Astrocyte of the spinal cord (primary cell): ENCODE results near the gene PSMD3.

Experiments
- DNase-seq: peaks from one replicate; pipeline ENCODE4 v3.0.0; 2011; ENCODE audit warnings: low read depth, low spot score
- H3K4me3 ChIP-seq: 2 replicates; pipeline ENCODE4 v1.5.1; 2011; ENCODE audit warnings: low read depth, mild to moderate bottlenecking, low read length, moderate library complexity
- in situ Hi-C: cut with HindIII; loops from 2 replicates; pipeline ENCODE4 v1.10.0; 2017; ENCODE audit warnings: low sequenced_read_pairs
- TF ChIP-seq, protein P1 (sequence below): IDR thresholded peaks from 2 replicates; pipeline ENCODE4 v1.5.1; 2012; ENCODE audit warnings: low read depth, mild to moderate bottlenecking, low read length, inconsistent platforms

The PSMD3 gene

DNA sequence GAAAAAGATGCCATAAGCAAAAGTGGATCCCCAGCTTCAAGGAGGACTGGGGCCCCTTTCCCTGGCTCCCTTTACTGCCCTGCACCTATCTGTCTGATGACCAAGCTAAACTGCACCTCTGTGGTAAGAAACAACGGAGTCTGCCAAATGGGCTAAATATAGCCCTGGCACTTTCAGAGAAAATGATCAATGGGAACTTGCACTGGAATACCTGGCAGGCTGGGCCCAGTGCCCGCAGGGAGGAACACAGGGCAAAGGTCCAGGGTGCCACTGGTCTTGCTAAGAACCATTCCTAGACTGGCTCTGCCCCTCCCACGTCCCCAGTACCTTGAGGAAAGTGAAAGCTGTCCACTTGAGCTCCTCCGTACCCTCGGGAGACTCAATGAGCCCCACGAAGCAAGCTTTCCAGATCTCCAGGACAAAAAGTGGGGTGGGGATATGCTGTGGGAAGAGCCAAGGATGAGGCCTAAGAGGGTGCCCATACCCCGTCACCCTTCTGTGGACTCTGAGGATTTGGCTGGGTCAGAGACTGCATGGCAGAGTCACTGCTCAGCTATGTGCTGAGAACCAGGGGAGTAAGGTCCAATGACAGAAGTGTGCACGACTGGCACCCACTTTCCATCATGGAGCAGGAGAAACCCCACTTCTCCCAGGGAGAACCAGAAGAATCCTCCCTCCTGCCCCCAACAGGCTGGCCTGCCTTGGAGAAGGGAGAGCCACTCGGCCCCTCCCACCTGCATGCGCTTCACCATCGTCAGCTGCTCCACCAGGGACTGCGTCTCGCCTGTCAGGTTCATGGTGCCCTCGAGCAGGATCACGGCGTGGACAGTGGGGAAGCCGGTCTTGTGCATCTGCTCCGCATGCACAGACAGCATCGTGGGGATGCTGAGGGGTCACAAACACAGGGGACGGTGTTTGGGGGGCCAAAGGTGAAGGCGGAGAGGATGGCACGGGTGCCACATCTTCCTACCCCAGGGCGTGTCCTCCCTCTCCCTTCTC is 52.0 kb downstream of the PSMD3 start:
- no peak for DNase-seq
- no peak overlapping the region for H3K4me3 ChIP-seq
- in situ Hi-C loops = no loop called here
- TF ChIP-seq, protein P1, sequence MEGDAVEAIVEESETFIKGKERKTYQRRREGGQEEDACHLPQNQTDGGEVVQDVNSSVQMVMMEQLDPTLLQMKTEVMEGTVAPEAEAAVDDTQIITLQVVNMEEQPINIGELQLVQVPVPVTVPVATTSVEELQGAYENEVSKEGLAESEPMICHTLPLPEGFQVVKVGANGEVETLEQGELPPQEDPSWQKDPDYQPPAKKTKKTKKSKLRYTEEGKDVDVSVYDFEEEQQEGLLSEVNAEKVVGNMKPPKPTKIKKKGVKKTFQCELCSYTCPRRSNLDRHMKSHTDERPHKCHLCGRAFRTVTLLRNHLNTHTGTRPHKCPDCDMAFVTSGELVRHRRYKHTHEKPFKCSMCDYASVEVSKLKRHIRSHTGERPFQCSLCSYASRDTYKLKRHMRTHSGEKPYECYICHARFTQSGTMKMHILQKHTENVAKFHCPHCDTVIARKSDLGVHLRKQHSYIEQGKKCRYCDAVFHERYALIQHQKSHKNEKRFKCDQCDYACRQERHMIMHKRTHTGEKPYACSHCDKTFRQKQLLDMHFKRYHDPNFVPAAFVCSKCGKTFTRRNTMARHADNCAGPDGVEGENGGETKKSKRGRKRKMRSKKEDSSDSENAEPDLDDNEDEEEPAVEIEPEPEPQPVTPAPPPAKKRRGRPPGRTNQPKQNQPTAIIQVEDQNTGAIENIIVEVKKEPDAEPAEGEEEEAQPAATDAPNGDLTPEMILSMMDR = no peak

DNA sequence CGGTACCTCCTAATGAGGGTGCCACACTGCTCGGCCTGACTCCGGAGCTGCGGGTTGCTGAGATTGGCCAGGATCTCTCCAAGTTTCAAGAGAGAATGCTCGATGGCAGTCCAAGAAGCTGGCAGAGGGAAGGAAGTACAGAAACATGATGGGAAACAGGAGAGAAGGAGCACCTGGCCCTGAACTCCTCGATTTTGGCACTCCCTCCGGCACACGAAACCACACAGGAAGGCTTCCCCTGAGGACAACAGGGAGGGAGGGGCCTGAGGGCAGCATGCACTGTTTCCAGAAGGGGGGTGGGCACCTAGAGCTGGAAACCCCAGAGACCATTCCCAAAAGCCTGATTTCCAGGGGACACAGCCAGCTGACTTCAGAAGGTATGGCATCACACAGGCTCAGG is 52.7 kb downstream of the PSMD3 start:
- TF ChIP-seq, protein P1 = no peak
- no peak overlapping the region for H3K4me3 ChIP-seq
- no peak for DNase-seq
- in situ Hi-C loops = no loop called here

DNA sequence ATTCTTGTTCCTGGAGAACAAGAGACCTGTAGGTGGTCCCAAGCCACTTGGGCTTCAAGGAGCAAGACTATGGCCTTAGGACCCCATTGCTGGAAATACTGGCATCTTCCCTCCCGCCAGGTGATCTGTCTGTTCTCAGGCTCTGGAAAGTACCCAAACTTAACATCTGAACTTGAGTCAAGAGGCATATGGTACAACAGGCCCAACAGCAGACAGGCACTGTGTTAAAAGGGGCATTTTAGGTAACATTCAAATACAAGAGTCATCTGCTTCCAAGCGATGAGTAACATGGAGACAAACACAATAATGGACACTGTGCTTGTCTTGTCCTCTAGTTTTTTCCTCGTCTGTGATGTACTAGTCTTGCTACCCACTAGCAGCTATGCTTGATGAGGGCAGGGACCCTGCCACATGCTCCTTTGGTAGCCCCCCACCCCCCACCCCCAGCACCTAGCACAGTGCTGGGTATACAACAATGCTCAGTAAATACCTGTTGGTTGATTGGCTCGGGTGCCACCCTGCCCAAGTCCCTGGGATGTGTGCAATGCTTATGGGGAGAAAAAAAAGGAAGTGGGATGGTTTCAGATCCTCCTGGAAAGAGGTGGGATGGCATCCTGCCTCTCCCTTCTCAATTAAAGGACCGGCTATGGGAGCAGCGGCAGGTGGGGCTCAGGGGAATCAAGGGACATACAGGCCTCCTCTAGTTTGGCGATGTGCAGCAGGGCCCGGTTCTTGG is 54.0 kb downstream of the PSMD3 start:
- DNase-seq = no peak
- in situ Hi-C loops = no loop called here
- TF ChIP-seq, protein P1 = no peak
- H3K4me3 ChIP-seq = no peak overlapping the region

DNA sequence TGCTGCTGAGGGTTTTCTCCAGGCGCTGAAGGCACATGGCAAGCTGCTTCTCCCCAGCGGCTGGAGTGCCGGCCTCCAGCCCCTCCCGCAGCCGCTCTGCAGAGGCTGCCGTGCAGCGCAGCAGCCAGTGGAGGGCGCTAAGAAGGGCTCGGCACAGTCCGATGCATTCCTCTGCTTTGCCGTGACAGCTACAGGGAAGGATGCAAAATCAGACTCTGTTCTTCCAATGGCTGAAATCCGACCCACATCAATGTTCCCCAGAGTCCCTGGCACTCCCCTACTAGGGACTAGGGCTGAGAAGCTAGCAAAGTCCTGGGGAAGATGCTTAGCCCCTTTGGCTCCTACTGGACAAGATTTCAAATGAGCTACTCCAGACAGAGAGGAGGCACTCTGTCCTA is 54.6 kb downstream of the PSMD3 start:
- in situ Hi-C loops = no loop called here
- peak; percentile 53 for DNase-seq
- no peak overlapping the region for H3K4me3 ChIP-seq
- TF ChIP-seq, protein P1 = peak; percentile 95

DNA sequence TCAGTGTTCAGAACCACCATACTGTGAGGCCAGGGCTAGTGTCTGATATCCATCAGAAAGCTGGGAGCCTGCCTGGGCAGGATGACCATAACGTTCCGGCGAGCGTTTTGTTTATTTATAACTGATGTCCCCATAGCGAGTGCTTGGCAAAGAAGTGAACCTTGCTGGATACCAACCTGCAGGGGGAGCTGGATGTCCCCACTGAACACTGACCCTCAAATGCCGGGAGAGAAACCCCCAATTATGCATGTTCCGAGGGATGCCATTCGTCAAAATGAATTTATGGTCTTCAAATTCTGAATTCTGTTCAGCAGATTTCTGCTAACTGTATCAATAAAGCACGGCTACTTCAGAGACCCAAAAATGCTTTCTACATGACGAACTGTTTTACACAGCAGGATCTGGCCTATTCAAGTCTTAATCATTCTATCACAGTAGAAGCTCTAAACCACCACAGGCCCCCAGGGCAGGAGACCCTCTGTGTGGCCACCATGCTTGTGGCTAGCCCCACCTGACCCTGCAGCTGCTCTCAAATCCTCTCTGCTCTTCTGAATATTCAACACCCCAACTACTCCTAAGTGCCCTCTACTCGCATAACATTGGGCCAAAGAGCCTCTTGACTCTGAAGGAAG is 58.4 kb downstream of the PSMD3 start:
- H3K4me3 ChIP-seq = no peak overlapping the region
- peak; percentile 92 for DNase-seq
- TF ChIP-seq, protein P1 = peak; percentile 80
- in situ Hi-C loops = no loop called here

DNA sequence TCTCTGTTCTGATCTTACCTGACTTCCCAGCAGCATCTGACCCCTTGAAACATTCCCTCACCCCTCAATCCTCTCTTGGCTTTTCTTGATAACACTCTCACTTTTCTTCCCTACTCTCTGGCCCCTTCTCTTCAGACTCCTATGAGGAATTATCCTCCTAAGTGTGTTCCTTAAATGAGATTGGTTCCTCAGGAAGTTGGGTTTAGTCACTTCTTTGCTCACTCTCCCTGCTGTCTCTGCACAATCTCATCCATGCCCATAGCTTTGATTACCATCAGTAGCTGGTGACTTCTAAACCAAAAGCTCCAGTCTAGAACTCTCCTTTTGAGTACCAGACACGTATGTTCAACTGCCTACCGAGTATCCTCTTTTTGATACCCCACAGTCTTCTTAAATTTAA is 60.6 kb downstream of the PSMD3 start:
- no peak overlapping the region for H3K4me3 ChIP-seq
- no peak for DNase-seq
- TF ChIP-seq, protein P1 = no peak
- in situ Hi-C loops = no loop called here
